ENCODE measurements around the gene SHBG.

The SHBG gene

GRCh38 chr17:7610641-7611040 is 19.3 kb upstream of the SHBG start:
- Histone ChIP-seq H3K4me1 (ENCODE audit: control insufficient read depth, low read depth, low read length) (peaks cover 11% of the 10 kb centered on the region), H2BK15ac (replicated peaks; ENCODE audit: low read depth) (no peak overlapping the region), H3K79me1 (ENCODE audit: low read length) (peaks cover 19% of the 10 kb centered on the region), H4K5ac (ENCODE audit: low read length) (no peak overlapping the region), H2AK5ac (ENCODE audit: low read length) (no peak overlapping the region), H4K8ac (ENCODE audit: low read depth, low read length) (no peak overlapping the region), H3K27me3 (ENCODE audit: insufficient read depth, low read length, poor library complexity) (no peaks in the 10 kb centered on the region), H2BK120ac (ENCODE audit: low read depth, low read length) (no peak overlapping the region), H3K79me2 (ENCODE audit: control insufficient read depth, insufficient read depth, low read length) (peaks cover 15% of the 10 kb centered on the region), H3K4me3 (ENCODE audit: low read length) (no peak overlapping the region), H3K18ac (ENCODE audit: low read length) (no peak overlapping the region), H3K56ac (ENCODE audit: low read length) (no peak overlapping the region), H3K4me2 (ENCODE audit: low read length) (no peak overlapping the region), H3K4ac (ENCODE audit: low read depth, low read length) (no peak overlapping the region), H3K27ac (ENCODE audit: low read depth, low read length) (no peak overlapping the region), H3K36me3 (ENCODE audit: control insufficient read depth, insufficient read depth, low read length) (peaks cover 2% of the 10 kb centered on the region), H2BK5ac (ENCODE audit: low read length) (no peak overlapping the region), H3K23ac (ENCODE audit: low read length) (no peak overlapping the region), H3K9ac (ENCODE audit: low read length) (no peak overlapping the region)
- DNase-seq = no peak
- WGBS (ENCODE audit: extremely low coverage, insufficient coverage, low lambda C conversion rate) = no CpG with 5 or more reads among the region's 2 CpGs

- Histone ChIP-seq H2BK120ac (ENCODE audit: low read depth, low read length) (no peak overlapping the region), H3K4me2 (ENCODE audit: low read length) (no peak overlapping the region), H3K18ac (ENCODE audit: low read length) (no peak overlapping the region), H3K4ac (ENCODE audit: low read depth, low read length) (no peak overlapping the region), H3K23ac (ENCODE audit: low read length) (no peak overlapping the region), H3K27me3 (ENCODE audit: insufficient read depth, low read length, poor library complexity) (no peaks in the 10 kb centered on the region), H4K5ac (ENCODE audit: low read length) (no peak overlapping the region), H4K8ac (ENCODE audit: low read depth, low read length) (no peak overlapping the region), H2AK5ac (ENCODE audit: low read length) (no peak overlapping the region), H3K36me3 (ENCODE audit: control insufficient read depth, insufficient read depth, low read length) (no peaks in the 10 kb centered on the region), H3K4me1 (ENCODE audit: control insufficient read depth, low read depth, low read length) (peaks cover 11% of the 10 kb centered on the region), H2BK5ac (ENCODE audit: low read length) (no peak overlapping the region), H3K9ac (ENCODE audit: low read length) (peak overlapping the region; percentile 40), H2BK15ac (replicated peaks; ENCODE audit: low read depth) (no peak overlapping the region), H3K4me3 (ENCODE audit: low read length) (no peak overlapping the region), H3K79me2 (ENCODE audit: control insufficient read depth, insufficient read depth, low read length) (peaks cover 15% of the 10 kb centered on the region), H3K79me1 (ENCODE audit: low read length) (peaks cover 17% of the 10 kb centered on the region), H3K27ac (ENCODE audit: low read depth, low read length) (no peak overlapping the region), H3K56ac (ENCODE audit: low read length) (no peak overlapping the region)
- no peak for DNase-seq
- WGBS (ENCODE audit: extremely low coverage, insufficient coverage, low lambda C conversion rate) = no CpG with 5 or more reads among the region's 3 CpGs
Measured at GRCh38 chr17:7611635-7612293, 18.2 kb upstream of the SHBG start.

- H2AK5ac ChIP-seq (ENCODE audit: low read length) = no peak overlapping the region
- DNase-seq = no peak
- H3K4me1 ChIP-seq (ENCODE audit: control insufficient read depth, low read depth, low read length) = peaks cover 11% of the 10 kb centered on the region
- H2BK15ac ChIP-seq (replicated peaks; ENCODE audit: low read depth) = no peak overlapping the region
- H3K27me3 ChIP-seq (ENCODE audit: insufficient read depth, low read length, poor library complexity) = no peaks in the 10 kb centered on the region
- H2BK120ac ChIP-seq (ENCODE audit: low read depth, low read length) = no peak overlapping the region
- no peak overlapping the region for H3K56ac ChIP-seq (ENCODE audit: low read length)
- H2BK5ac ChIP-seq (ENCODE audit: low read length) = no peak overlapping the region
- no CpG with 5 or more reads among the region's 1 CpG for WGBS (ENCODE audit: extremely low coverage, insufficient coverage, low lambda C conversion rate)
- H3K23ac ChIP-seq (ENCODE audit: low read length) = no peak overlapping the region
- H3K4me2 ChIP-seq (ENCODE audit: low read length) = no peak overlapping the region
- peaks cover 17% of the 10 kb centered on the region for H3K79me1 ChIP-seq (ENCODE audit: low read length)
- no peaks in the 10 kb centered on the region for H3K36me3 ChIP-seq (ENCODE audit: control insufficient read depth, insufficient read depth, low read length)
- no peak overlapping the region for H4K8ac ChIP-seq (ENCODE audit: low read depth, low read length)
- no peak overlapping the region for H3K27ac ChIP-seq (ENCODE audit: low read depth, low read length)
- H3K79me2 ChIP-seq (ENCODE audit: control insufficient read depth, insufficient read depth, low read length) = peaks cover 15% of the 10 kb centered on the region
- H3K4ac ChIP-seq (ENCODE audit: low read depth, low read length) = no peak overlapping the region
- H4K5ac ChIP-seq (ENCODE audit: low read length) = no peak overlapping the region
- H3K18ac ChIP-seq (ENCODE audit: low read length) = no peak overlapping the region
- no peak overlapping the region for H3K9ac ChIP-seq (ENCODE audit: low read length)
- no peak overlapping the region for H3K4me3 ChIP-seq (ENCODE audit: low read length)
Measured at GRCh38 chr17:7612294-7612640, 17.7 kb upstream of the SHBG start.

DNA sequence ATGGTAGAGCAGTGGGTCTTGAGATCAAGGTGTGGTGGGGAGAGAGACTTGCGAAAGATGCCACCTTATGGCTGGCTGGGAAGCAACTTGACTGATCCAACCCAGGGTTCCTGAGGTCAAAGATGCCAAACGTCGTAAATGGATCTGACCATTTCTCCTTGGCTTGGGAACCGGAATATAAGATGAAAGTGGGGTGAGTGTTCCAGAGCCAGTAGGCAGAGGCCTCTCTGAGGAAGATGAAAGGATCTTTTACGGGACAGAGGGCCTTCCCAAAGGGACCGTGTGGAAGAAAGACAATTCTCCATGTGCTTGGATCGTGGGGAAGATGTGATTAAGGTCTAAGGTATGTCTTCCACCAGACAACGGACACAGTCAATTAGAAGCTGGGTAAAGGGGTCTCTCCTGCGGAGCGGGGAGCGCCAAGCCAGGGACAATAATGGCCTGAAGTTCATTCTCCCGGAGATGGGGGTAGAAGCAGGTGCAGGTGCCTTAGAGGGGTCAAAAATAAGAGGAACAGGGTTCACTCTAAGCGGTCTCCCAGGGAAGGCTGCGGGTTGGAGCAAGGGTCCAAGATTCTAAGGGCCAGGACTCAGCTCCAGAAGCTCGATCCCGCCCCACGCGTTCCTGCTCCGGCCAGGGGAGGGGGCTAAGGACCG is 16.0 kb upstream of the SHBG start:
- DNase-seq = peak; percentile 43
- Histone ChIP-seq H3K27me3 (ENCODE audit: insufficient read depth, low read length, poor library complexity) (no peaks in the 10 kb centered on the region), H3K27ac (ENCODE audit: low read depth, low read length) (peak overlapping the region; percentile 95)

DNA sequence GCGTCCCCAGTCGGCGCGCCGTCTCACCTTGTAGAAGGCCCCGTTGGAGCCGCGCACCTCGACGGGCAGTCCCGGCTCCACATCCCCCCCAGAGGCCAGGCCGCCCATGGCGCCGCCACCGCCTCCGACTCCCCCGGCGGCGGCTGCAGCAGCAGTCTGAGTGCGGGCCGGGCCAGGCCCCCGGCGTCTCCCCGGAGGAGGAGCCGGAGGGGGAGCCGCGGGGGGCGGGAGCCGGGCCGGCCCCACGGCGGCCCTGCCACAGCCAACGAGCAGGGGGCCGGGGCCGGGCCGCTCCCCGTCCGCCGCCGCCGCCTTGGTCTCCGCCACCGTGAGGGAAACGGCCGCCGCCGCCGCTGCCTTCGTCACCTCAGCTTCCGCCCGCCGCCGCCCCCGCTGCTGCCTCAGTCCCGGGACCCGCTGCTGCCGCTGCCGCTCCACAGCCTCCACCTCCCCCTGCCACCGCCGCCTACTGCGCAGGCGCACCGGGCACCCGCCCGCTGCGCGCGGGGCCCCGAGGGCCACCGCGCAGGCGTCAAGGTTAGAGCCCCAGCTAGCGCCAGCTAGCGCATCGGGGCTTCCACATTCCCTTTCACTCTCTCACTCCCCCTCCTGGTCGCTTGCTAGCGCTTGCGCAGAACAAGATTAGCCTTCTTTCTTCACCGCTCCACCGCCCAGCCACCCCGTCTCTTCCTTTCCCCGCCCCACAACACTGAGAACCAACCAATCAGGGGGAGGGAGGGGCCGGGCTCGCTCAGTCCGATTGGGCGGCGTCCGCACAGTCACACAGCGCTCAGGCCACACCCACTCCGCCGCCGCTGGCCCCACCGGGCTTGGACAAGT is 15.3 kb upstream of the SHBG start, which contains the start of gene FXR2:
FXR2 (minus strand) TSS at position 473 of the 840 bp plus-strand sequence; CDS start at position 108, 365 bp downstream.
- H4K8ac ChIP-seq (ENCODE audit: low read depth, low read length) = no peak within 1 kb of the TSS
- H3K79me2 ChIP-seq (ENCODE audit: control insufficient read depth, insufficient read depth, low read length) = peaks cover 15% of the 10 kb centered on the region
- peak within 1 kb of the TSS; percentile 80 for H3K18ac ChIP-seq (ENCODE audit: low read length)
- peak; percentile 100 for DNase-seq
- no peaks in the 10 kb centered on the region for H3K27me3 ChIP-seq (ENCODE audit: insufficient read depth, low read length, poor library complexity)
- H2BK15ac ChIP-seq (replicated peaks; ENCODE audit: low read depth) = no peak within 1 kb of the TSS
- peak within 1 kb of the TSS; percentile 86 for H3K56ac ChIP-seq (ENCODE audit: low read length)
- no peak within 1 kb of the TSS for H3K23ac ChIP-seq (ENCODE audit: low read length)
- H2BK120ac ChIP-seq (ENCODE audit: low read depth, low read length) = no peak within 1 kb of the TSS
- H2AK5ac ChIP-seq (ENCODE audit: low read length) = peak within 1 kb of the TSS; percentile 37
- WGBS (ENCODE audit: extremely low coverage, insufficient coverage, low lambda C conversion rate) = no CpG with 5 or more reads among the region's 93 CpGs
- peaks cover 11% of the 10 kb centered on the region for H3K4me1 ChIP-seq (ENCODE audit: control insufficient read depth, low read depth, low read length)
- peak within 1 kb of the TSS; percentile 57 for H3K4ac ChIP-seq (ENCODE audit: low read depth, low read length)
- peak within 1 kb of the TSS; percentile 87 for H3K4me2 ChIP-seq (ENCODE audit: low read length)
- H3K79me1 ChIP-seq (ENCODE audit: low read length) = peaks cover 15% of the 10 kb centered on the region
- H4K5ac ChIP-seq (ENCODE audit: low read length) = no peak within 1 kb of the TSS
- H3K9ac ChIP-seq (ENCODE audit: low read length) = peak within 1 kb of the TSS; percentile 82
- H3K36me3 ChIP-seq (ENCODE audit: control insufficient read depth, insufficient read depth, low read length) = no peaks in the 10 kb centered on the region
- H3K4me3 ChIP-seq (ENCODE audit: low read length) = peak within 1 kb of the TSS; percentile 70
- H3K27ac ChIP-seq (ENCODE audit: low read depth, low read length) = peak within 1 kb of the TSS; percentile 95
- no peak within 1 kb of the TSS for H2BK5ac ChIP-seq (ENCODE audit: low read length)

More for the DNA sequence above, 16.0 kb upstream of the SHBG start:
- Histone ChIP-seq H4K8ac (ENCODE audit: low read depth, low read length) (no peak overlapping the region), H2BK120ac (ENCODE audit: low read depth, low read length) (no peak overlapping the region), H4K5ac (ENCODE audit: low read length) (no peak overlapping the region), H3K18ac (ENCODE audit: low read length) (peak overlapping the region; percentile 80), H2BK5ac (ENCODE audit: low read length) (no peak overlapping the region), H3K4me3 (ENCODE audit: low read length) (peak overlapping the region; percentile 70), H2BK15ac (replicated peaks; ENCODE audit: low read depth) (no peak overlapping the region), H3K4ac (ENCODE audit: low read depth, low read length) (no peak overlapping the region), H3K4me2 (ENCODE audit: low read length) (peak overlapping the region; percentile 87), H3K4me1 (ENCODE audit: control insufficient read depth, low read depth, low read length) (peaks cover 11% of the 10 kb centered on the region), H3K36me3 (ENCODE audit: control insufficient read depth, insufficient read depth, low read length) (no peaks in the 10 kb centered on the region), H3K9ac (ENCODE audit: low read length) (peak overlapping the region; percentile 82), H3K23ac (ENCODE audit: low read length) (no peak overlapping the region), H3K79me2 (ENCODE audit: control insufficient read depth, insufficient read depth, low read length) (peaks cover 15% of the 10 kb centered on the region), H3K56ac (ENCODE audit: low read length) (peak overlapping the region; percentile 86), H2AK5ac (ENCODE audit: low read length) (peak overlapping the region; percentile 37), H3K79me1 (ENCODE audit: low read length) (peaks cover 17% of the 10 kb centered on the region)
- no CpG with 5 or more reads among the region's 20 CpGs for WGBS (ENCODE audit: extremely low coverage, insufficient coverage, low lambda C conversion rate)

Data from mesendoderm (in vitro differentiated cells).